ENCODE results near the gene PDCD7. TPM values are rescaled to one million over a fixed set of nuclear protein-coding genes. Genes with fewer than 3 reads are reported as not detected.

PDCD7 gene
- total RNA-seq, 1 experiment from 2014 or later = 23.5 TPM

DNA sequence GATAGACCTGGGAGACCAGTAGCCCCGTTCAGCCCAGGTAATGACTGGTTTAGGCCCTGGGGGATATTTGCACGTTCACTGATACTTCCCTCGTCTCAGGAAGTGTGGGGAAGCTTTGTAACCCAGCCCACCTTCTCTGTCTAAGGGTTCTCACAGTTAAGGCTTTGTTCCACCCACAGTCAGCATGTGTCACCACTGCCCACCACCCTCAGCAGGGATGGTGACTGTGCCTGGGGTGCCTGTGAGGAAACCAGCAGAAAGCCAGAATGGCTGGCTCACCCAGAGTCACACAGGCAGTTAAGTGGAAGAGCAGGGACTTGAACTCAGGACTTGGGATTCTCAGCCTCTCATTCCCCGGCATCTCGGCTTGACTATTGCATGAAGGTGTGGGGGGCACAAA, 51.9 kb downstream of the PDCD7 start:
- ChIA-PET POLR2A (interaction anchor here (2.1 kb wide), 1 partner anchor 15 kb away, joined by 11 read pairs; the partner anchor contains the start of gene RASL12), CTCF (interaction anchor here (1.2 to 15.1 kb wide), 6 partner anchors 14 to 73 kb away, joined by 3 to 308 read pairs (median 54); partner anchors contain the start of gene RASL12)
- TF ChIP-seq IRF2 (CRISPR knock-in tag; IDR thresholded peaks at IDR 0.05; ENCODE audit: borderline replicate concordance, low read depth) = no peak
- TF ChIP-seq, protein P1, sequence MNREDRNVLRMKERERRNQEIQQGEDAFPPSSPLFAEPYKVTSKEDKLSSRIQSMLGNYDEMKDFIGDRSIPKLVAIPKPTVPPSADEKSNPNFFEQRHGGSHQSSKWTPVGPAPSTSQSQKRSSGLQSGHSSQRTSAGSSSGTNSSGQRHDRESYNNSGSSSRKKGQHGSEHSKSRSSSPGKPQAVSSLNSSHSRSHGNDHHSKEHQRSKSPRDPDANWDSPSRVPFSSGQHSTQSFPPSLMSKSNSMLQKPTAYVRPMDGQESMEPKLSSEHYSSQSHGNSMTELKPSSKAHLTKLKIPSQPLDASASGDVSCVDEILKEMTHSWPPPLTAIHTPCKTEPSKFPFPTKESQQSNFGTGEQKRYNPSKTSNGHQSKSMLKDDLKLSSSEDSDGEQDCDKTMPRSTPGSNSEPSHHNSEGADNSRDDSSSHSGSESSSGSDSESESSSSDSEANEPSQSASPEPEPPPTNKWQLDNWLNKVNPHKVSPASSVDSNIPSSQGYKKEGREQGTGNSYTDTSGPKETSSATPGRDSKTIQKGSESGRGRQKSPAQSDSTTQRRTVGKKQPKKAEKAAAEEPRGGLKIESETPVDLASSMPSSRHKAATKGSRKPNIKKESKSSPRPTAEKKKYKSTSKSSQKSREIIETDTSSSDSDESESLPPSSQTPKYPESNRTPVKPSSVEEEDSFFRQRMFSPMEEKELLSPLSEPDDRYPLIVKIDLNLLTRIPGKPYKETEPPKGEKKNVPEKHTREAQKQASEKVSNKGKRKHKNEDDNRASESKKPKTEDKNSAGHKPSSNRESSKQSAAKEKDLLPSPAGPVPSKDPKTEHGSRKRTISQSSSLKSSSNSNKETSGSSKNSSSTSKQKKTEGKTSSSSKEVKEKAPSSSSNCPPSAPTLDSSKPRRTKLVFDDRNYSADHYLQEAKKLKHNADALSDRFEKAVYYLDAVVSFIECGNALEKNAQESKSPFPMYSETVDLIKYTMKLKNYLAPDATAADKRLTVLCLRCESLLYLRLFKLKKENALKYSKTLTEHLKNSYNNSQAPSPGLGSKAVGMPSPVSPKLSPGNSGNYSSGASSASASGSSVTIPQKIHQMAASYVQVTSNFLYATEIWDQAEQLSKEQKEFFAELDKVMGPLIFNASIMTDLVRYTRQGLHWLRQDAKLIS (CRISPR knock-in tag; IDR thresholded peaks at IDR 0.05; ENCODE audit: borderline replicate concordance) = no peak
- Mint-ChIP-seq H3K27me3 (ENCODE audit: low read depth) (peaks cover 22% of the 10 kb centered on the region), H3K27ac (no peak overlapping the region), H3K4me3 (no peak overlapping the region), H3K36me3 (no peaks in the 10 kb centered on the region), H3K9me3 (no peaks in the 10 kb centered on the region), H3K4me1 (peaks cover 67% of the 10 kb centered on the region)
- no peak for DNase-seq (ENCODE audit: low spot score)
- ATAC-seq = no peak

DNA sequence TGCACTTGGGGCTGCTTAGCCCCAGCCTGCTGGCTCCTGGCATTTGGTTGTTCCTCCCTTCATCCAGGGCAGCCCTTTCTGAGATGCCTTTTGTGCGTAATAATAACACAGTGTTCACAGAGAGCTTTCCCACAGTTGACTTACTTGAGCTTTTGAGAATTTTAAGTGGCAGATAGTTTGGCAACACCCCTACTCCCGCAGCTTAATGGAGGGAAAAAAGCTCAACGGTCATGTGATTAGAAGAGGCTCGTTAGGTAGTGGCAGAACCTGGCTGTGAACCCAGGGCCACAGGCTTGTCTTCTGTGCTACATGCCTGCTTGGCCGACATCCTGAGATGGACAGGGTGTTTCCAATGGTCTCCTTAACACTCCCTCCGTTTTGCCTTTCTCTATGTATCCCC, 52.3 kb downstream of the PDCD7 start:
- peaks cover 22% of the 10 kb centered on the region for H3K27me3 Mint-ChIP-seq (ENCODE audit: low read depth)
- H3K4me3 Mint-ChIP-seq = no peak overlapping the region
- peaks cover 65% of the 10 kb centered on the region for H3K4me1 Mint-ChIP-seq
- H3K27ac Mint-ChIP-seq = no peak overlapping the region
- POLR2A ChIA-PET = no interaction called here
- CTCF ChIA-PET = interaction anchor here (1.2 to 15.1 kb wide), 4 partner anchors 13 to 48 kb away, joined by 4 to 308 read pairs (median 146); partner anchors contain the start of gene RASL12
- no peaks in the 10 kb centered on the region for H3K36me3 Mint-ChIP-seq
- ATAC-seq (no peak), DNase-seq (ENCODE audit: low spot score) (no peak)
- H3K9me3 Mint-ChIP-seq = no peaks in the 10 kb centered on the region
- TF ChIP-seq, protein P2, sequence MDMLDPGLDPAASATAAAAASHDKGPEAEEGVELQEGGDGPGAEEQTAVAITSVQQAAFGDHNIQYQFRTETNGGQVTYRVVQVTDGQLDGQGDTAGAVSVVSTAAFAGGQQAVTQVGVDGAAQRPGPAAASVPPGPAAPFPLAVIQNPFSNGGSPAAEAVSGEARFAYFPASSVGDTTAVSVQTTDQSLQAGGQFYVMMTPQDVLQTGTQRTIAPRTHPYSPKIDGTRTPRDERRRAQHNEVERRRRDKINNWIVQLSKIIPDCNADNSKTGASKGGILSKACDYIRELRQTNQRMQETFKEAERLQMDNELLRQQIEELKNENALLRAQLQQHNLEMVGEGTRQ (CRISPR knock-in tag; IDR thresholded peaks at IDR 0.05) = peak; percentile 45
- TF ChIP-seq TEAD1 (CRISPR knock-in tag; IDR thresholded peaks at IDR 0.05) = no peak

DNA sequence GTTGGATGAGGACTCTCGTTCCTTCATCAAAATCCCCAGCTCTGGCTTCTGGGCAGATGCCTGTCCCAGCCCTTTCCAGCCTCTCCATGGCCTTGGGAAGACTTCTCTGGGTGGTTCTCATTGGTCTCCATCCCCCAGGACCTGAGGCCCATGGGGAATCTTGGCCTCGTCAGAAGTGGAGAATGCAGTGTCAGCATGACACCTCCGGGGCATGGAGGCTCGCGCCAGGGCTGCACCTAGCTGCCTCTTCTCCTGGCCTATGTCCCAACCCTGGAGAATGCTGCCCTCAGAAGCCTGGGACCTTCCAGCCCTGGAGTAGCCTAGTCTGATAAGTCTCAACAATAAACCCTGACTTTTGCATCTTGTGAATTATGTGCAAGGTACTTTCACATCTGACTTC, 54.0 kb downstream of the PDCD7 start:
- no peak overlapping the region for H3K27ac Mint-ChIP-seq
- no peak overlapping the region for H3K4me3 Mint-ChIP-seq
- DNase-seq (ENCODE audit: low spot score) (no peak), ATAC-seq (no peak)
- ChIA-PET CTCF (interaction anchor here (3.1 to 15.1 kb wide), 5 partner anchors 12 to 45 kb away, joined by 27 to 308 read pairs (median 71); partner anchors contain the start of gene RASL12), POLR2A (no interaction called here)
- H3K9me3 Mint-ChIP-seq = no peaks in the 10 kb centered on the region
- H3K4me1 Mint-ChIP-seq = peaks cover 48% of the 10 kb centered on the region
- peaks cover 14% of the 10 kb centered on the region for H3K27me3 Mint-ChIP-seq (ENCODE audit: low read depth)
- TF ChIP-seq, protein P3, sequence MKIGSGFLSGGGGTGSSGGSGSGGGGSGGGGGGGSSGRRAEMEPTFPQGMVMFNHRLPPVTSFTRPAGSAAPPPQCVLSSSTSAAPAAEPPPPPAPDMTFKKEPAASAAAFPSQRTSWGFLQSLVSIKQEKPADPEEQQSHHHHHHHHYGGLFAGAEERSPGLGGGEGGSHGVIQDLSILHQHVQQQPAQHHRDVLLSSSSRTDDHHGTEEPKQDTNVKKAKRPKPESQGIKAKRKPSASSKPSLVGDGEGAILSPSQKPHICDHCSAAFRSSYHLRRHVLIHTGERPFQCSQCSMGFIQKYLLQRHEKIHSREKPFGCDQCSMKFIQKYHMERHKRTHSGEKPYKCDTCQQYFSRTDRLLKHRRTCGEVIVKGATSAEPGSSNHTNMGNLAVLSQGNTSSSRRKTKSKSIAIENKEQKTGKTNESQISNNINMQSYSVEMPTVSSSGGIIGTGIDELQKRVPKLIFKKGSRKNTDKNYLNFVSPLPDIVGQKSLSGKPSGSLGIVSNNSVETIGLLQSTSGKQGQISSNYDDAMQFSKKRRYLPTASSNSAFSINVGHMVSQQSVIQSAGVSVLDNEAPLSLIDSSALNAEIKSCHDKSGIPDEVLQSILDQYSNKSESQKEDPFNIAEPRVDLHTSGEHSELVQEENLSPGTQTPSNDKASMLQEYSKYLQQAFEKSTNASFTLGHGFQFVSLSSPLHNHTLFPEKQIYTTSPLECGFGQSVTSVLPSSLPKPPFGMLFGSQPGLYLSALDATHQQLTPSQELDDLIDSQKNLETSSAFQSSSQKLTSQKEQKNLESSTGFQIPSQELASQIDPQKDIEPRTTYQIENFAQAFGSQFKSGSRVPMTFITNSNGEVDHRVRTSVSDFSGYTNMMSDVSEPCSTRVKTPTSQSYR (CRISPR knock-in tag; IDR thresholded peaks at IDR 0.05) = no peak
- TF ChIP-seq NR3C1 (CRISPR knock-in tag; conservative IDR thresholded peaks at IDR 0.05; ENCODE audit: low read depth) (no peak), JAZF1 (CRISPR knock-in tag; IDR thresholded peaks at IDR 0.05) (no peak), NR2C2 (CRISPR knock-in tag; IDR thresholded peaks at IDR 0.05) (no peak)
- TF ChIP-seq, protein P4, sequence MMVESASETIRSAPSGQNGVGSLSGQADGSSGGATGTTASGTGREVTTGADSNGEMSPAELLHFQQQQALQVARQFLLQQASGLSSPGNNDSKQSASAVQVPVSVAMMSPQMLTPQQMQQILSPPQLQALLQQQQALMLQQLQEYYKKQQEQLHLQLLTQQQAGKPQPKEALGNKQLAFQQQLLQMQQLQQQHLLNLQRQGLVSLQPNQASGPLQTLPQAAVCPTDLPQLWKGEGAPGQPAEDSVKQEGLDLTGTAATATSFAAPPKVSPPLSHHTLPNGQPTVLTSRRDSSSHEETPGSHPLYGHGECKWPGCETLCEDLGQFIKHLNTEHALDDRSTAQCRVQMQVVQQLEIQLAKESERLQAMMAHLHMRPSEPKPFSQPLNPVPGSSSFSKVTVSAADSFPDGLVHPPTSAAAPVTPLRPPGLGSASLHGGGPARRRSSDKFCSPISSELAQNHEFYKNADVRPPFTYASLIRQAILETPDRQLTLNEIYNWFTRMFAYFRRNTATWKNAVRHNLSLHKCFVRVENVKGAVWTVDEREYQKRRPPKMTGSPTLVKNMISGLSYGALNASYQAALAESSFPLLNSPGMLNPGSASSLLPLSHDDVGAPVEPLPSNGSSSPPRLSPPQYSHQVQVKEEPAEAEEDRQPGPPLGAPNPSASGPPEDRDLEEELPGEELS (CRISPR knock-in tag; IDR thresholded peaks at IDR 0.05) = no peak
- TF ChIP-seq, protein P5, sequence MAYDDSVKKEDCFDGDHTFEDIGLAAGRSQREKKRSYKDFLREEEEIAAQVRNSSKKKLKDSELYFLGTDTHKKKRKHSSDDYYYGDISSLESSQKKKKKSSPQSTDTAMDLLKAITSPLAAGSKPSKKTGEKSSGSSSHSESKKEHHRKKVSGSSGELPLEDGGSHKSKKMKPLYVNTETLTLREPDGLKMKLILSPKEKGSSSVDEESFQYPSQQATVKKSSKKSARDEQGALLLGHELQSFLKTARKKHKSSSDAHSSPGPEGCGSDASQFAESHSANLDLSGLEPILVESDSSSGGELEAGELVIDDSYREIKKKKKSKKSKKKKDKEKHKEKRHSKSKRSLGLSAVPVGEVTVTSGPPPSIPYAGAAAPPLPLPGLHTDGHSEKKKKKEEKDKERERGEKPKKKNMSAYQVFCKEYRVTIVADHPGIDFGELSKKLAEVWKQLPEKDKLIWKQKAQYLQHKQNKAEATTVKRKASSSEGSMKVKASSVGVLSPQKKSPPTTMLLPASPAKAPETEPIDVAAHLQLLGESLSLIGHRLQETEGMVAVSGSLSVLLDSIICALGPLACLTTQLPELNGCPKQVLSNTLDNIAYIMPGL (CRISPR knock-in tag; IDR thresholded peaks at IDR 0.05) = no peak
- TF ChIP-seq, protein P6, sequence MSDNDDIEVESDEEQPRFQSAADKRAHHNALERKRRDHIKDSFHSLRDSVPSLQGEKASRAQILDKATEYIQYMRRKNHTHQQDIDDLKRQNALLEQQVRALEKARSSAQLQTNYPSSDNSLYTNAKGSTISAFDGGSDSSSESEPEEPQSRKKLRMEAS (CRISPR knock-in tag; IDR thresholded peaks at IDR 0.05) = no peak
- TF ChIP-seq, protein P7, sequence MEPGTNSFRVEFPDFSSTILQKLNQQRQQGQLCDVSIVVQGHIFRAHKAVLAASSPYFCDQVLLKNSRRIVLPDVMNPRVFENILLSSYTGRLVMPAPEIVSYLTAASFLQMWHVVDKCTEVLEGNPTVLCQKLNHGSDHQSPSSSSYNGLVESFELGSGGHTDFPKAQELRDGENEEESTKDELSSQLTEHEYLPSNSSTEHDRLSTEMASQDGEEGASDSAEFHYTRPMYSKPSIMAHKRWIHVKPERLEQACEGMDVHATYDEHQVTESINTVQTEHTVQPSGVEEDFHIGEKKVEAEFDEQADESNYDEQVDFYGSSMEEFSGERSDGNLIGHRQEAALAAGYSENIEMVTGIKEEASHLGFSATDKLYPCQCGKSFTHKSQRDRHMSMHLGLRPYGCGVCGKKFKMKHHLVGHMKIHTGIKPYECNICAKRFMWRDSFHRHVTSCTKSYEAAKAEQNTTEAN (CRISPR knock-in tag; IDR thresholded peaks at IDR 0.05) = no peak
- no peaks in the 10 kb centered on the region for H3K36me3 Mint-ChIP-seq
